Activated naive CD4-positive, alpha-beta T cell (primary cell): ENCODE results near the gene SLC25A25.

Experiments used
- DNase-seq, 4 experiments: peaks; one replicate each; lab custom pipeline; 2025; lab: John Stamatoyannopoulos, UW

The SLC25A25 gene

DNA sequence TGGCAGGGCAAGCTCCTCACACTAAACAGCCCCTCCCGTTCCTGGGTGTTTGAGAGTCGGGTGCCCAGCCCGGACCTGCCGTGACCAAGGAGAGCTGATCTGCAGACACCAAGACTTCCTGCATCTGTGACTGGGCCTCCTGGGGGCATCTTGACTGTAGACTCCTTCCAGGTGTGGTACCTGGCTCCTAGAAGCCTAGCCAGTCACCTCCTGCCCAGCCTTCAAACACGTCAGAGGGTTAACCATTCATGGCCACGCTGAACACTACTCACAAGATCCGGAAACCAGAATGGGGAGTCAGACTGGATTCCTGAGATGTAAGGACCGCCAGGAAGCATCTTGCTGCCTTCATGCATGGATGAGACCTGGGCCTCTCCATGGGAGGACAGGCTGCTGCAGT, 77.5 kb downstream of the SLC25A25 start:
- DNase-seq = no peak

- no peak for DNase-seq
Measured at GRCh38 chr9:128145951-128146351, 77.9 kb downstream of the SLC25A25 start.

DNA sequence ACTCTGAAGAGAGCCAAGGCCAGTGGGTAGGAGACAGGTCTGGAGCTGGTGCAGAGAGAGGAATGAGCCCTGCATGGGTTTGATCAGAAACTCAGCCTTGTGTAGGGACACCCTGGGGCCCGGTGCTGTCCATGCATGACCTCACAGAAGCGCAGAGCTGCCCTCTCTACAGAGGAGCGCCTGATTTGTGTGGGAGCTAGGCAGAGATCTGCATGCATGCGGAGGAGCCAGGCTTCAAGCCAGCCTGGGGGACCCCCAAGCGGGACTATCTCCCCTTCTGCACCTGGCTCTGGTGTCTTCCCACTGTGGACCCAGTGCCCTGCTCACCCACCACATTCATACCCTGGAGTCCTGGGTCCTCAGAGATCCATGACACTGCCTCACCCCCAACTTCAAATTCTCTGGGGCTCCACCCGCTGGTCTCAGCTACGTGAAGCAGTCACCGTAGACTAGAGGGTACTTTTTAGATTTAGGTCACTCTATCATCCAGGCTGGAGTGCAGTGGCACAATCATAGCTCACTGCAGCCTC, 78.6 kb downstream of the SLC25A25 start:
- no peak for DNase-seq

DNA sequence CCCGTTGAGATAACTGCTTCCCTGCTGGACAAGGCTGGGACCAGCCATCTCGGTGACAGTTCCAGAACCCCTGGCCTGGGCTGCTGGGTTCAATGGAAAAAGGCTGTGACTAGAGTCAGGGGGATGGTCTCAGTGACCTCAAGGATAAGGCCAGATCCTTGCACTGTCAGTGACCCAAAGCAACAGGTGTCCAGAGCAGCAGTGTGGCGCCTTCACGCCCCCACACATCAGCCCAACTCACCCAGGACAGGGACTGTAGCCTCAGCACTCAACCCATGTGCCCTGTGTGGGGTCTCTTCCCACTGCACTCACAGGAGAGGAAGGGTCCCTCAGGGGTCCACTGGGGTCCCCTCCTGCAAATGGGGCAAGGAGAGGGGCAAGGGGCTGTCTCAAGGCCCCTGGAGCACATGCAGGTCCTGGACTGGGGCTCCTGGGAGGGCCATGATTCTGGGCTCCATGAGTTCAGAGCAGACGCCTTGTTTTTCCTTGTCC, 80.5 kb downstream of the SLC25A25 start:
- DNase-seq = no peak

DNA sequence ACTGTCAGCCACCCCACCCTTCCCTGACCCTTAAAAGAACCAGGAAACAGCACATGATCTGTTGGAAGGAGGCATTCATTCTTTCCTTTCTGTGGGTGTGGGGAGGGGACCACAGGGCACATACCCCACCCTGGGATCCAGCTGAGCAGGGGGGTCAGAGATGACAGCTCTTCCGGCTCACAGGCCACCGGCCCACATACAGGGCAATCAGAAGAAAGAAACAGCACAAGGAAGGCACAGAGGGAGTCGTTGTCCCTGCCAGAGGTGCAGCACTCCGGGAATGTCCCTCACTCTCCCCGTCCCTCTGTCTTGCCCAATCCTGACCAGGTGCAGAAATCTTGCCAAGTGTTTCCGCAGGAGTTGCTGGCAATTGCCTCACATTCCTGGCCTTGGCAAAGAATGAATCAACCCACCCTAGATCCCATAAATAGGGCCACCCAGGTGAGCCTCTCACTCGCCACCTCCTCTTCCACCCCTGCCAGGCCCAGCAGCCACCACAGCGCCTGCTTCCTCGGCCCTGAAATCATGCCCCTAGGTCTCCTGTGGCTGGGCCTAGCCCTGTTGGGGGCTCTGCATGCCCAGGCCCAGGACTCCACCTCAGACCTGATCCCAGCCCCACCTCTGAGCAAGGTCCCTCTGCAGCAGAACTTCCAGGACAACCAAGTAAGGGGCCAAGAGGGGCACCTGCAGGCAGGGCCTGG, 81.1 kb downstream of the SLC25A25 start, which contains the start of gene LCN2:
LCN2 (plus strand) TSS at position 453 of the 701 bp plus-strand sequence; CDS start at position 526, 73 bp downstream.
- no peak for DNase-seq

DNA sequence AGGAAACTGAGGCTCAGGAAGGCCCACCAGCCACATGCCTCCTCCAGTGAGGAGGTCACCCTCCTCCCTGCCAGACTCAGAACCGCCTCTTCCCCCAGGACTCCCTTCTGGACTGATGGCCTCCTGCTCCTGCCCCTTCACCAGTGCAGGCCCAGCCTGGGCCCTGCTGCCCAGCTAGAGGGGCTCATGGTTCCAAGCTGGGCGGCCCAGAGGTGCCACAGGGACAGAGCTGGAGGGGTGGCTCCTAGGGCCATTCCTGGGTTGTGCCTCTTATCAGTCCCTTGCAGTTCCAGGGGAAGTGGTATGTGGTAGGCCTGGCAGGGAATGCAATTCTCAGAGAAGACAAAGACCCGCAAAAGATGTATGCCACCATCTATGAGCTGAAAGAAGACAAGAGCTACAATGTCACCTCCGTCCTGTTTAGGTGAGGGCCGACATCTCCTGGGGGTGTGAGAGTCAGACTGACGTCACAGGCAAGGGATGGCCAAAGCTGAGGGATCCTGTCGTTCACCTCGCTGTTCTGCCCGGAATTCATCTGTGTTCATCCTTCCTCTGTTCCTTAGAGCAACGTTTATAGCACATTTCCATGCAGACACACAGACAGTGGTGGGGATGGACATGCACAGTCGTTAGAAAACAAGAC, 82.0 kb downstream of the SLC25A25 start:
- no peak for DNase-seq

DNA sequence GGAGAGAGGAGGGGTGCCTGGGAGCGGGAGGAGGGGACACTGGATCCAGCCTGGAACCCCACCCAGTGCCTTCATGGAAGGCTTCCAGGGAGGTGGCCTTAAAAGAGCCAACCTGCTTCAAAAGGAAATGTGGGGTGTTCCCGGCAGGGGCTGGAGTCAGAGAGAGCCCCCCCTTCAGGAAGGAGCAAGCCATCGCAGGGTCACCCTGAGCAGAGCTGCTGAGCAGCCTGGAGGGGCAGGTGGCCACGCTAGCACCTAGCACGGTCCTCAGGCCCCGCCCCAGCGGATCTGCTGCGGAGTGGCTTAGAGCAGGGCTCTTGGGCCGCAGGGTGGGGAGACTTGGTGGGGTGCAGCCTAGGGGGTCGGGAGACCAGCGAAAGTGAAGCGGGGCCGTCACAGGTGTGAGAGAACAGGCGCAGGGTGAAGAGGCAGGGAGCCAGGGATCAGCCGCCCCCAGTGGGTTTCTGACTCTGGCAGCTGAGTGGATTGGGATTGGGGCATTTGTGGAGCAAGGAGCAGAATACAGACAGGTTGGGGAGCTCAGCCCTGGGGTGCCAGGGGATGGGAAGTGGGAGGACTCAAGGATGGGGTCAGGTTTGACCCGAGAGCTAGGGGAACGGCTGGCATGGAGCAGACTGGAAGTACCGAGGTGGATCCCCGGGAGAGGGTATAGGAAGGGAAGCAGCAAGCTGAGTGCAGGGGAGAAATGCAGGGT, 82.7 kb downstream of the SLC25A25 start:
- DNase-seq = no peak

- DNase-seq = no peak
Measured at GRCh38 chr9:128151309-128152132, 83.5 kb downstream of the SLC25A25 start.

- DNase-seq = no peak
Measured at GRCh38 chr9:128152133-128153059, 84.4 kb downstream of the SLC25A25 start.

DNA sequence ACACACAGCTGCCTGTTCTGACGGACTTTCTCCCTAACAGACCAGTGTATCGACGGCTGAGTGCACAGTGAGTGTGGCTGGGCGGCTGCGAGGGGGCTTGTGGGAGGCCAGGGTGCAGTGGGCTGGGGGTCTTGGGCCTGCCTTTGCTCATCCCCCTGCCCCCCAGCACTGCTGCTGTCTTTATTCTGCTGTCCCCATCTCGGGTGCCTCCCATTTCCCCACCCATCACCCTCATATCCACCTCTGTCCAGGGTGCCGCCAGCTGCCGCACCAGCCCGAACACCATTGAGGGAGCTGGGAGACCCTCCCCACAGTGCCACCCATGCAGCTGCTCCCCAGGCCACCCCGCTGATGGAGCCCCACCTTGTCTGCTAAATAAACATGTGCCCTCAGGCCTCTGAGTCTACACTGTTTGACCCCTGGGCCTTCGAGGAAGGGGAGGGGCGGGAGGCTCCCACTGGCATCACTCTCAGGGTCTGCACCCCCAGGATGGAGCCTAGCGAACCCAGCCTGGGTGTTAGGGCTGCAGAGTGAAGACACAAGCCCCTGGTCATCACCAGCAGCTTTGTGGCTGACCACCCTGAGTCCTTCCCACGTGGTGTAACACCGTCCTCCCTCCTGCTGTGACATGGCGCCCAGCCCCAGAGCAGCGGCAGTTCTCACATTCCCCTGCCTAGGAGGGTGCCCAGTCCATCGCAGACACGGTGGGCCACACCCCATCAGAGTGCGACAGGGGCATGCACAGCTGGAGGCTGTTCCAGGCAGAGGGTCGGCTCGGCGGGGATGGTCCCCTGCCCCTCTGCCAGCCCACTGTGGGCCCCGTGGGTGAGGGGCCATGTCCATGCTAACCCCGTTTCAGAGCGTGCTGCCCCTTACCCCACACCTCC, 85.3 kb downstream of the SLC25A25 start:
- DNase-seq = no peak

DNA sequence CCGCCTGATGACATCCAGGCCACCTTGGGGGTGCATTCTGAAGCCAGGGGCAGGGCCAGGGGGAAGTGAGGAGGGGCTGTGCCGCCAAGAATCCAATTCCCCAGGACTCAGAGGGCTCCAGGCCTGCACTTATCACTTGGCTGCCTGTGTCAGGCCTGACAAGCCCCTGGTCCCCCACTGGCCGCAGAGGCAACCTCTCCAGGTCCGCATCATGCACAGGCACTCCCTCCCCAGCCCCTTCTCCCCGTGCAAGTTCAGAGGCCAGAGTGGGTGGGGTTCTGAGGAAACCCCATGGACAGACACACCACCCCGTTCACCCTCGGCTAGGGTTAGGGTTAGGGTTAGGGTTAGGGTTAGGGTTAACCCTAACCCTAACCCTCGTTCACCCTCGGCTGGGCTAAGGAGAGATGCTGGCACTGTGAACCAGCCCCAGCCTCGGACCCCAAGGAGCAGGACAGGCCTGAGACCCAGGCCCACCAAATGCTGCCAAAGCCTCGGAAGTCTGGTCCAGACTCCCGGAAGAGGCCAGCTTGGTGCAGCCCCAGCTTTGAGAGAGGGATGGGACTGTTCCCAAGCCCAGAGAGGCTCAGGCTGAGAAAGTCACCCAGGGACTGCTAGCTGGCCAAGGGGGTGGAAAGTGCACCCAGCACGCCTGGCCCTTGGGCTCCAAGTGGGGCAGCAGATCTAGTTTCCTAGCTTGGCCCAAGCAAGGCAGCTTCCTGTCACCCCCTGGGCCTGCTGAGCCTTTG, 86.1 kb downstream of the SLC25A25 start:
- no peak for DNase-seq

GRCh38 chr9:128155736-128156500, 87.9 kb downstream of the SLC25A25 start:
- DNase-seq = no peak
